ENCODE results near the gene C2orf49.

Gene C2orf49

DNA sequence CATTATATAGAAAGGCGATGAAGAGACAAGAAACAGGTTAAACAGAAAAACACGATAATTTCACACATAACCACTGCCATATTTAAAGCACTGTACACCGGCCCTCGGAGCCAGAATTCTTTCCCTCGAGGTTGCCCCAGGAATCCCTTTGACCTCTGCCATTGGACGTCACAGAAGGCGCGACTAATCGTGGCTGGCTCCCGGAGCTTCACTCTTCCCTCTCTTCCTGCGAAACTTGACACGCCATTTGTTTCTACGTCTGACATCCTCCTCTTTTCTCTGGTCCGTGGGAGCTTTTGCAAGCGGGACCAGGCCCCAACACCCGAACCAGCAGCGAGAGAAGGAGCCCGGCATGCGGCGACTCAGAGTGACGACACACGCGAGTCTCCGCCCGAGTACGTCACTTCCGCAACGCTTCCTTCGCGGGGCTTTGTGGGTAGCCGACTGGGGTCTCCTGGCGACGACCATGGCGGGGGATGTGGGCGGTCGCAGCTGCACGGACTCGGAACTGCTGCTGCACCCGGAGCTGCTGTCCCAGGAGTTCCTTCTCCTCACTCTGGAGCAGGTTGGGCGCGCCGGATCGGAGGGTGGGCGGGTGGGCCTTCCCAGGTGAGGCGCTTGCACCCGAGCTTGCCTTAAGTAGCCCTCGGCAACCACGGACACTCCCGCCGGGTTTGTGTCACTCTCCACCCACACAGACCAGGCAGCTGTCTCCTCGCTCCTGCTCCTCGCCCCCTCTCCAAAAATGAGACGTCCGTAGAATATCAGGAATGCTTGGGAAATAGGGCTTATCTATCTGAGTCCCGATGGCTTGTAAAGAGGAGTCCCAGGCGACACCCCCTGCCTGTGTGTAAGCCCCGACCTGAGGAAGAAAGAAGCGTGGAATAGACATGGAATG is at the start of gene C2orf49:
TSS of gene C2orf49 (plus strand) at position 419 of the 898 bp plus-strand sequence. CDS start at position 467, 48 bp downstream.
- DNase-seq (ENCODE audit: low spot score), result peak; percentile 89

- peak; percentile 52 for DNase-seq (ENCODE audit: low spot score)
These were observed 49.6 kb upstream of the C2orf49 start for GRCh38 chr2:105287692-105288091.

DNA sequence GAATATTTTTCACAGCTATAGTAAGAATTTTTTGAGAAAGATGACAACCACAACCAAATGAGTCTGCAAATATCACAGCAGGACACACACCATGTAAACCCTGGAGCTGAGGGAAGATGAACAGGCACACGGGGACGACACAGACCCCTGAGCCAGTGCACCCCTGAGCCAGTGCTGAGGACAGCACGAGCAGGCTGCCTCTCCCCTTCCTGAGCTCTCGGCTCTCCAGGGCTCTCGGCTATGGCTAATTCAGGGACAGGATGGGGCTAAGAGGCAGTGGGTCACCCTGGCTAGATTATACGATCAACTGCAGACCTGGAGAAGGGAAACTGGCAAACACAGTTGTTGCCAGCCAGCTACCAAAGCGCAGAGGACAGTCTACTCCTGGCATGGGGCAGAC is 49.2 kb upstream of the C2orf49 start:
- no peak for DNase-seq (ENCODE audit: low spot score)

DNA sequence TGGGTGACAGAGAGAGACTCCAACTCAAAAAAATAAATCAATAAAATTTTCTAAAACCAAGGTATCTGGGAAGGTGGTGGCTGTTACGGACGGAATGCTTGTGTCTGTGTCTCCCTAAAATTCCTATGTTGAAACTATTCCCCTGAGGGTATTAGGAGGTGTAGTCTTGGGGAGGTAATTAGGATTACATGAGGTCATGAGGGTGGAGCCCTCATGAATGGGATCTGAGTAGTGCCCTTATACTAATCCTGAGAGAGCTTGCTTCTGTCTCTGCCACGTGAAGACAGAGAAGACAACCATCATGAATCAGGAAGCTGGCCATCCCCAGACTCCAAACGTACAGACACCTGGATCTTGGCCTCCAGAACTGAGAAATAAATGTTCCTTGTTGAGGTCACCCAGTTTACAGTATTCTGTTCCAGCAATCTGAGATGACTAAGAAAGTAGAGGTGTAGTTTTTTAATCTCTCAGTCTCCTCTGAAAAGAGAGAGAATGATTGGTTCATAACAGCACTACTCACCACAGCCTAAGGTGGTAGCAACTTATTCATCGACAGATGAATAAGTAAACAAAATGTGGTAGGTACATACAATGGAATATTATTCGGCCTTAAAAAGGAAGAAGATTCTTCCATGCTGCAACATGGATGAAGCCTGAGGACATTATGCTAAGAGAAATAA is 46.2 kb upstream of the C2orf49 start:
- no peak for DNase-seq (ENCODE audit: low spot score)

DNA sequence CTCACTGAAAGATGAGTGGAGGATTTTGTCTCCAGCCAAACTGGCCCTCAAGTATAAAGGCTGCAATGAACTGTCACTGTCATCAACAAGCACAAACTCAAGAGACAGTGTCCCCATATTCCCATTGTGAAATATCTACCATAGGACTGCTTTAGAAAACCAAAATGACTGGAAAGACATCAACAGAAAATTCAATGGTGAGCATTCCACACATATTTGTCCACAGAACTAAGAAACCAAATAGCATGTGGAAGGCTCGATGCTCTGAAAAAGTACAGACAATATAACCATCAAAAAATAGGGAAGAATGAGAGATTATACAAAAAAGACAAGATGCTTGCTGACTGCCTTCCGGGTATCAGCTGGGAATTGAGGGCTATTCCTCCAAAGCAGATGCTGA is 45.4 kb upstream of the C2orf49 start:
- DNase-seq (ENCODE audit: low spot score), result no peak

DNA sequence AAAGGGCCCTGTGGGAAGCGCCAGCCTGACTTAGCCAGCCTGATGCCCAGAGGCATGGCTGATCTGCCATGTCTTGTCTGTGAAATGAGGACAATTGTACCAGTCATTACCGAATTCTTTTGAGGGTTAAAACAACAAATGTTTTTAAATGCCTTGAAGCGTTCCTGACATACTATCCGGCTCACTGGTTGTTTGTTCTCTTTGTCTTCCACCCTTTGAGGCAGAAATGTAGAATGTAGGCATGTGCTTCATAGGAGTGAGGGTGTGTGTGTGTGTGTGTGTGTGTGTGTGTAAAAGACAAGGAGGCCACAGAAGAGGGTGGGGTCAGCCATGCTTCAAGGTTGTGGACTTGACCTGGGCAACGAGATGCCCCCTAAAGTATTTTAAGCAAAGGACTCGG is 43.3 kb upstream of the C2orf49 start:
- no peak for DNase-seq (ENCODE audit: low spot score)

GRCh38 chr2:105294844-105295481 is 42.4 kb upstream of the C2orf49 start:
- DNase-seq (ENCODE audit: low spot score), result peak; percentile 45

- DNase-seq (ENCODE audit: low spot score), result no peak
These were observed 41.2 kb upstream of the C2orf49 start for GRCh38 chr2:105296017-105296611.

- no peak for DNase-seq (ENCODE audit: low spot score)
These were observed 40.1 kb upstream of the C2orf49 start for GRCh38 chr2:105297216-105297615.

GRCh38 chr2:105298017-105298416 is 39.3 kb upstream of the C2orf49 start:
- DNase-seq (ENCODE audit: low spot score), result no peak

GRCh38 chr2:105299290-105299689 is 38.0 kb upstream of the C2orf49 start:
- no peak for DNase-seq (ENCODE audit: low spot score)

GRCh38 chr2:105301646-105302045 is 35.7 kb upstream of the C2orf49 start:
- no peak for DNase-seq (ENCODE audit: low spot score)

DNA sequence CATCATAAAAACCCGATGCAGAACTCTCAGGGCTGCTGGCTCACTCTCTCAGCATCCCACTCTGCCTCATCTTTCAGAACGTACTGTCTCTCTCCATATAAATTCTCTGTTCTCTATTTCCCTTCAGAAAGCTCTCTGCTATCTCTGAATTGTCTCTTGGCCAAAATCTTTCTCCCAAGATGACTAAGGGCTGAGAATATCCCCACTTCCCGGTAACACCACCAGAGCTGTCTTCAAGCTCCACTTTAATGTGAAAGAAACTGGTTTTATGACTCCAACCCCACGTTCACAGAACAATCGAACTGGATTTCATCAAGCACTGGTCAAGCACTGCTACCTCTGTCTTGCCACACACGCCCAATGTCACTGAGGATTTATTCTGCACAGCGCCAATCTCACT is 30.2 kb upstream of the C2orf49 start:
- no peak for DNase-seq (ENCODE audit: low spot score)

DNA sequence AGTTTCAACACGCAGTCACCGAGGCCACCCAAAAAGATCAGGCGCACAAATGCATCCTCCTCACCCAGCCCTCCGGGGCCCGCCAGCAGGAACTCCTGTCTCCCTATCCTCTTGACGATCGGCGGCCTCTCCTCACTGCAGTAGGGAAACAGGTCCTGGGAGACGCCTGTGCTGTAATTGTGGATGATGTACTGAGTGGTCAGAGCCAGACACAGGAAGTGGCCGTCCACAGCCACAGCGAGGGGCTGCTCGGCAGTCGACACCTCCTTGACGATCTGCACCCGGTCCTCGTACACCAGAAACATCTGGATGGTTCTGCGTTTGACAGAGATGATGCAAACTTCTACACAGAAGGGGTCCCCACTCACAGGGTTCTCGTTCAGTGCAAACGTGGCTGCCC is 29.8 kb upstream of the C2orf49 start:
- no peak for DNase-seq (ENCODE audit: low spot score)

GRCh38 chr2:105307962-105308361 is 29.4 kb upstream of the C2orf49 start:
- DNase-seq (ENCODE audit: low spot score), result no peak

DNA sequence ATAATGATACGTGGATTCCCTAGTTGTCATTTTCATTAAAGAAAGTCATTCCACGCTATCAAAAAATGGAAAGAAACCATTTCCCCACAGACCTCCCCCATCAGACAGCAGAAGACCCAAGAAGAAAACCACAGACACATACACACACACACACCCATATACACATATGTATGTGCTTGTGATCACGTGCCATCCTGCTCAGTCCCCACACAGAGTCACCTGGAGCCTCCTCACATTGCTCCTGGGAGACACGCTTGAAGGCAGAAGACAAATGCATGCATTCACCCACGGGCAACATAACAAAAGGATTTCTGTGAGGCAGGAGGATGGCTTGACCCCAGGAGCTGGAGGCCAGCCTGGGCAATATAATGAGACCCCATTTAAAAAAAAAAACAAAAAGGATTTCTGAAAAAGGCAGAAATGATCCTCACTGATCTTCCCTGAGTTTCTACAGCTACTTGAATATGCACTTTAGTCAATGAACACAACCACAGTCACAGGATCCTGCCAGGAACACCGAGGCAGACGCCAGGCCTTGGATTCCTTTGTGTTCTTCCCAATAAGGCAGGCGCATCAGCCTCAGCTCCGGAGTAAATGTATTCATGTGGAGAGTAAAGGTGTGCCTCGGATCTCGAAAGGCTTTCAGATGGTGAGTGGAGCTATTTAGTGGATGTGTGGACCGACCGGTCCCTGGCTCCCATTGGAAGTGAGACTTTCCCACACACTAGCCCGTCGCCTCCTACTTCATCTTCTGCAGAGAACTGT is 28.8 kb upstream of the C2orf49 start:
- no peak for DNase-seq (ENCODE audit: low spot score)

- no peak for DNase-seq (ENCODE audit: low spot score)
These were observed 28.2 kb upstream of the C2orf49 start for GRCh38 chr2:105309147-105309545.

- no peak for DNase-seq (ENCODE audit: low spot score)
These were observed 23.5 kb upstream of the C2orf49 start for GRCh38 chr2:105313877-105314276.

DNA sequence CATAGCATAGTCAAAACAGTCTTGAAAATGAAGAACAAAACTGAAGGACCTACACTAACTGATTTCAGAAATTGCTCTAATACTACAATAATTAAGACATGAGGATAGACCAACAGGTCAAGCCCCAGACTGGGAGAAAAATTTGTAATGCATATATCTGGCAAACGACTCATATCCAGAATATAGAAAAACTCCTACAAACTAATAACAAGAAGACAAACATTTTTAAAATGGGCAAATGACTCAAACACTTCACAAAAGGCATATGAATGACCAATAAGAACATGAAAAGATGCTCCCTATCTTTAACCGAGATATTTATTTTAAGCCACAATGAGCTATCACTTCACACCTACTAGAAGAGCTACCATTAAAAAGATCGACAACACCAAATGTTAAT is 22.0 kb upstream of the C2orf49 start:
- DNase-seq (ENCODE audit: low spot score), result no peak

- DNase-seq (ENCODE audit: low spot score), result no peak
These were observed 19.4 kb upstream of the C2orf49 start for GRCh38 chr2:105317937-105318336.

GRCh38 chr2:105320651-105321215 is 16.6 kb upstream of the C2orf49 start:
- no peak for DNase-seq (ENCODE audit: low spot score)
